Glomerular endothelial cell (primary cell): ENCODE data around the gene HAGH. TPM values are rescaled to one million over a fixed set of nuclear protein-coding genes. Genes with fewer than 3 reads are reported as not detected.

ENCODE experiments used
- DNase-seq: peaks from one replicate; pipeline ENCODE4 v3.0.0-alpha.2; 2011; ENCODE audit warnings: low read depth, low spot score; ENCODE audit errors: extremely low read depth
- total RNA-seq: library from RNA; depleted of rRNA; stranded (reverse); fragments of >200 nt; gene quantifications from 2 replicates; pipeline ENCODE4 v1.2.3, GENCODE V29; 2015

The HAGH gene
- total RNA-seq, 1 donor from 2014 or later: 91.5 TPM

DNA sequence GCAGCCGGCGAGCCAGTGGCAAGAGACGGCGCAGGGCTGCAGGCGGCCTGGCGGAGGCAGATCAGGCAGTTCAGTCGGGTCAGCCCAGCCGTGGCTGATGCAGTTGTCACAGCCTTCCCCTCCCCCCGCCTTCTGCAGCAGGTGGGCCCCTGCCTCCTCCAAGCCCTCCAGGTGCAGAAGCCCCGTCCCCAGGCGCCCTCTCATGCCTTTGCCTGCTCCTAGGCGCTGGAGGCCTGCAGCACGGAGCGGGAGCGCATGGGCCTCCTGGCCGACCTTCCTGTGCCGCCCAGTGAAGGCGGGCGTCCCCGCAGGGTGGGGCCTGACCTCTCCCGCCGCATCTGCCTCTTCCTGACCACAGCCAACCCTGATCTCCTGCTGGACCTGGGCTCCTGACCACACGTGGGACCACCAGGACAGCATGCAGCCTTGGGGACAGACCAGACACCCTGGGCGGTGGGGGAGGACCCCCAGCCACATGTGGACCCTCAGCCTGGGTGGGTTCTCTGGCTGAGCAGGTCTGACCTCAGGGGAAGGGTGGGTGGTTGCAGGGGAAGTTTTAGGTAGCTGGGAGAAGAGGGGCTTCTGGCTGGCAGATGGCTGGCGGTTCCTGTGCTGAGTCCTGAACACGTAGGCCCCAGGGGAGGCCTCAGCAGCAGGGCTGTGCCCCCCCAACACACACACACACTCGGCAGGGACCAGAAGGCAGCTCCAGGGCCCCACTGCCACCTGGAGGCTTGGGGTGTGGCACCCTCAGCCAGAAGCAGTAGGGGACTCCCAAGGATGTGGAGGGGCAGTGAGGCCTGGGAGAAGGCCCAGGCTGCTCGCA lies 50.6 kb downstream of the HAGH start:
- DNase-seq: no peak

DNA sequence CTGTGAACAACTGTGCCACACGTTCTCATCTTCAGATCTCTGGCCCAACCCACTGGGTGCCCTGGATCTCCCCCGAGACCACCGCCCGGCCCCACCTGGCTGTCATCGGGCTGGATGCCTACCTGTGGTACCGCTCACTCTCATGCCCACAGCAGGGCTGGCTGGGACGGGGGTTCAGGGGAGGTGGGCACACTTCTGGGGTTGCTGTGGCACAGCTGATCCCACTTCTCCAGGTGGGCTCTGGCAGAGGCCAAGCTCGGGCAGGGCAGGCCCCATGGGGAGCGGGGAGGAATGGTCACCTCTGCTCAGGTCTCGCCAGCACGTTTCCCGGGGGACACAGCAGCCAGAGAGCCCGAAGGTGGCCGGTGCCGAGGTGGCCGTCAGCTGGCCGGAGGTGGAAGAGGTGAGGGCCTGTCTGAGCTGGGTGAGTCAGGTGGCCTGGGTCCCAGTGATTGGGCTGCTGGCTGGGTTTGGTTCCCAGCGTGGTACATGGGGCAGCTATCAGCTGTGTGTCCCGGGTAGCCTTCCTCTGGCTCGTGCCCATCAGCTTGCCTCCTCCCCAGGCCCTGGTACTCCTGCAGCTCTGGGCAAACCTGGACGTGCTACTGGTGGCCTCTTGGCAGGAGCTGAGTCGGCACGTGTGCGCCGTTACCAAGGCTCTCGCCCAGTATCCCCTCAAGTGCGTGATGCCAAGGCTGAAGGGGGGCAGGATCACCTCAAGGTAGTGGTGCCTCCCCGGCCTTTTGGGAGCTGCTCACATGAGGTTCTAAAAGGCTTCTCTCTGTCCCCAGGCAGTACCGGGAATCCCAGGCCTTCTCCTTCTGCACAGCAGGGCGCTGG lies 51.4 kb downstream of the HAGH start:
- no peak for DNase-seq

DNA sequence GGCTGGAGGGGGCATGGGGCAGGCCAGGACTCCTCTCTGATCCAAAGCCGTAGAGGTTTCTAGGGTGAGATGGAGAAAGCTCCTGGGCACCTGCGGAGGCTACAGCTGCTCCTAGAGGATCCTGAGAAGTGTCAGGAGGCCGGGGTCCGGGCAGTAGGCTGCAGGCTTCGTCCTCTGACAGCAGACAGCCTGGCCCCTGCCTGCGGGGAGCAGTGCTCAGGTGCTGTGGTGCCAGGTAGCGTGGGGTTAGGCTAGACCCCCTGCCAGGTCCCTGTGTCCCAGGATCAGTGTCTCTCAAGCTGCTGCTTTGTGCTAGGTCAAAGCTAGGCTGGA lies 52.2 kb downstream of the HAGH start:
- DNase-seq: no peak

DNA sequence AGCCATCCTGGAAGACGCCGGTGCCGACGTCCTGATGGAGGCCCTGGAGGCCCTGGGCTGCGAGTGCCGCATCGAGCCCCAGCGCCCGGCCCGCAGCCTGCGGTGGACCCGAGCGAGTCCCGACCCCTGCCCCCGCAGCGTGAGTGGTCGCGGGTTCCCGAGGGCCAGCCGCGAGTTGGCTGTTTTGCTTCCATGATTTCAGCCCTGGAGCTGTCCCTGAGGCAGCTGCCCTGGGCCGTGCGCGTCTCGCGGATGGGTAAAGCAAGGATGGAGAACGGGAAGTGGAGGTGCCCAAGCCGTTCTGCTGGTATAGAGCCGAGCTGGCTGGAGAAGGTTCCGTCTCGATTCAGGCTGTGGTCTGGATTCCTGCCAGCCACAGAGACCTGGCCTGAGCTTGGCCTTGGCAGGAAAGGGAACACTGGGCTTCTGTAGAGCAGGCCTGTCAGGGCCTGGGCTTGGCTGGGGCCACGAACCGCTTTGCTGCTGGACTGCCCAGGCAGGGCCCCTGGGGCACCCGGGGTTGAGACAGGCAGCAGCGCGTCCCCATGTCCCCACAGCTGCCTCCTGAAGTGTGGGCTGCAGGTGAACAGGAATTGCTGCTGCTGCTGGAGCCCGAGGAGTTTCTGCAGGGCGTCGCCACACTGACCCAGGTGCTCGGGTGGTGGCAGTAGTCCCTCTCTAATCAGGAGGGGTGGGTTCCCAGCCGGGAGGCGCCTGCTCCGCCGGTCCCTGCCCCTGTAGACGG lies 52.8 kb downstream of the HAGH start:
- no peak for DNase-seq

DNA sequence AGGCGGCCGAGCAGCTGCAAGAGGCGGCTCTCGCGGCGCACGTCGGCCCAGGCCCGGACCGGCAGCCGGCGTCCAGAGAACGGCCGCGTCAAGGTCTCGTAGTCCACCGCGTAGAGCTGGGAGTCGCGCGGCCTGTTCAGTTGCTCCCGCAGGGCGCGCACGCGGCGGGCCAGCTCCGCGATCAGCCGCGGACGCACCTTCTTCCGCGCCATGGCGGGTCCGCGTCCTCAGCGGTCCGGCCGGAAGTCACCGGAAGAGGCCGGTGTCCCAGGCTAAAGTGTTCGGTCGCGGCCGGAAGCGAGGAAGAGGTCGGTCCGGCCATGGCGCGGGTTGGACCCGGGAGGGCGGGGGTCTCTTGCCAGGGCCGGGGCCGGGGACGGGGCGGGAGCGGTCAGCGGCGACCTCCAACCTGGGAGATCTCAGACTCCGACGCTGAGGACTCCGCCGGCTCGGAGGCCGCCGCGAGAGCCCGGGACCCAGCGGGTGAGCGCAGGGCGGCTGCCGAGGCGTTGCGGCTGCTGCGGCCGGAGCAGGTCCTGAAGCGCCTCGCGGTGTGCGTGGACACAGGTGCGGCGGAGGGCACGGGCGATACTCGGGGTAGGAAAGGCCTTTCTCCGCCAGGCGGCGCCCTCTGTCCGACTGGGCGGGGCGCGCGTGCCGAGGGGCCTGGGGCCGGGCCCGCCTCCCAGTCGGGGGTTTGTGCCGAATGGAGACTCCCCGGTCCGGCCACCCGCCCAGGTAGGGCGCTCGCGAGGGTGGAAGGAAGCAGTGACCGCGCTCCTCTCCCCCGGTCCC lies 53.5 kb downstream of the HAGH start, which contains the start of gene MRPS34:
TSS of gene MRPS34 (minus strand) at position 227 of the 795 bp plus-strand sequence. CDS start at position 212, 15 bp downstream.
- DNase-seq: no peak

DNA sequence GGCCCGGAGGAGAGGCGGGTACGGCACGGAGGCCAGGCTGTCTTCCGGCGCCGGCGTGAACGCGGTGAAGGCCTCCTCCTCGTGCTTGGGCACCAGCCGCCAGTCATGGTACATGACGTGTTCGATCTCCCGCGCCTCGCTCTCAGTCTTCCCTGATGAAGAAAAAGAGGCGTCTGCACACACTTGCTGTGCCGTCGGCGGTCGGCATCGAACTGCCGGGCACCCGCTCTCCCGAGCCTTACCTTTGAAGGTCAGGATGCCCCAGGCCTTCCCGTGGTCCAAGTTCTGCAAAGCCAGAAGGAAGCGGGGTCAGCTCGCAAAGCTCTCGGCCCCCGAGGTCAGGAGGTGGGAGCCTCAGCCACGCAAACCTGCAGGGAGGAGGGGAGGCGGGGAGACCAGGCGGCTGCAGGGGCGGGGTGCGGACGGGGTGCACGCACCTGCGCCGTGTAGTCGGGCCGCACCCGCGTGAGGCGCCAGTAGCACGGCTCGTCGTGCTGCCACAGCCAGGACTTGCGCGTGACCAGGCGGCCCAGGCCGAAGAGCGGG lies 54.2 kb downstream of the HAGH start, which contains the start of gene EME2:
TSS of gene EME2 (plus strand) at position 449 of the 546 bp plus-strand sequence. CDS start 418 bp downstream, outside the sequence.
- no peak for DNase-seq

DNA sequence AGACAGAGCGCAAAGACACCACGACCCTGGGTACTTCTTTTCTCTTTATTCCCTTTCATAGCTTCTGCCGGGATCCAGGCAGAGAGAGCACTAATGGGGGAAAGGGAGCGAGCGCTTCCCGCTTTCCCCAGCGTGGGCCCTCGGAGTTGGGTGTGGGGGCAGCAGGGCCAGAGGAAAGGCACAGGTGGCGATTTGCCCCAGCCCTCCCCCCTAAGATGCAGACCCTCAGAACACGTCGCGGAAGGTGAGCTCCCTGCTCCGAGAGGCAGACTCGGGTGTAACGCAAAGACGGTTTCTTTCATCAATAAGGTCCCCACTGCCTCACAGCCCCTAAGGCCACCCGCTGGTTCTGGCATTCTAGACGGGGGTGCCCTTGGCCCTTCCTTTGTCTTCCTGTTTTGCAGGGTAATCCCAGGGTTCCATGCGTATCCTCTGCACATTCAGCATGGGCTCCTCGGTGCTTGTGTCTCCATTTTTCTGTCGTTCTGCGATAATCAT lies 54.7 kb downstream of the HAGH start:
- DNase-seq: no peak

DNA sequence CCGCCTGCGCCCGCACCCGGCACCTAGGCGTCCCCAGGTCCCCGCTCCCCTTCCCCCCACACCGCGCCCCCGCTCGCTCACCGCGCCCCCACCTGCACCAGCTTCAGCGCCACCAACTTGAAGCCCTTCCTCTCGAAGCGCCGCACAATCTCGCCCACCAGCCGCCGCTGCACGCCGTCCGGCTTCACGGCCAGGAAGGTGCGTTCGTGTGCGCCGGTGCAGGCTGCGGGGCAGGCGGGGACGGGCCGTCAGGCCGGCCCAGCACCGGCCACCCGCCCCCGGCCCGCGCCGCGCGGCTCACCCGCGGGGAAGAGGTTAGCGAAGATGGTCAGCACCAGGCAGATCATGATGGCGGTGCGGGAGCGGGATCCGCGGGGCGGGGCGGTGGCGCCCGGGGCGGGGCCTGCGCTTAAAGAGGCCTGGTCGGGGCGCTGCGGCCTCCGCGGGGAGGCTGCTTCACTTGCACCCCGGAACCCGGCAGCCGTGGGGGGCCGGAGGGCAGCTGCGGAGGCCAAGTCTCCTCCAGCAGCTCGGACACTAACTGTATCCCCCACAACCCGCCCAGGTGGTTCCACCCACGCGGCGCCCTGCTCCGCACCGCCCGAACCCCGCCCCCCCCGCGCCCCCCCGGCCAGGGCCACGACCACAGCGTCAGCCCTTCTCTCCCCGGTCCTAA lies 55.3 kb downstream of the HAGH start, which contains the start of gene NME3:
TSS of gene NME3 (minus strand) at position 356 of the 676 bp plus-strand sequence. CDS start at position 347, 9 bp downstream.
- DNase-seq: no peak

DNA sequence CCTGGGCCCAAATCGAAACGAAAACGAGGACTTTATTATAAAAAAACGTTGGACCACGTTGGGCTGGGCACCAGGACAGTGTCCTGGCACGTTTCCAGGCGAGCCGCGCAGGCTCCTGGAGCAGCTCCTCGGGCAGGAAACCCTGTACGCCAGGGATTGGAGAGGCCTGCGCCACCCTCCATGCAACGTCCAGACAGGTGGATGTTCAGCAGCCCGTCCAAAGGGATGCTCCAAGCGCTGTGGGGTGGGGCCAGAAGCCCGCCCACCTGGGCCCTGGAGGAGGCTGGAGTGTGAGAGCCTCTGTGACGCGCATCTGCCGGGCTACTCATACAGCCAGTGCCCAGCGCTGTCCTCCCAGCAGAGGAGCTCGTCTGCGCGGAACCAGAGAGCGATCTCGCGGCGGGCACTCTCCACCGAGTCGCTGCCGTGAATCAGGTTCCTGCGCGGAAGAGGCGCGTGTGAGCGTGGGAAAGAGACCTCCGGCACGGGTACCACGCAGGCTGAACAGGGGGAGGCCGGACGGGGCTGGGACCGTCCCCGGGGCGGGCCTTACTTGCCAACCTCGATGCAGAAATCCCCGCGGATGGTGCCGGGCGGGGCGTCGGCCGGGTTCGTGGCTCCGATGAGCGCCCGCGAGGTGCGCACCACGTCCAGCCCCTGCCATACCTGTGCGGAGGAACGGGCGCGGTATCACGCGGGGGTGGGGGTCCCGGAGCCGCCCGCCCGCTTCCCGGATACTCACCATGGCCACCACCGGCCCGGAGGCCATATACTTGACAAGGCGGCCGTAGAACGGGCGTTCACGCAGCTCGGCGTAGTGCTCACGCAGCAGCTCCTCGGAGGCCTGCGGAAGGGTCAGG lies 56.1 kb downstream of the HAGH start:
- DNase-seq: no peak

DNA sequence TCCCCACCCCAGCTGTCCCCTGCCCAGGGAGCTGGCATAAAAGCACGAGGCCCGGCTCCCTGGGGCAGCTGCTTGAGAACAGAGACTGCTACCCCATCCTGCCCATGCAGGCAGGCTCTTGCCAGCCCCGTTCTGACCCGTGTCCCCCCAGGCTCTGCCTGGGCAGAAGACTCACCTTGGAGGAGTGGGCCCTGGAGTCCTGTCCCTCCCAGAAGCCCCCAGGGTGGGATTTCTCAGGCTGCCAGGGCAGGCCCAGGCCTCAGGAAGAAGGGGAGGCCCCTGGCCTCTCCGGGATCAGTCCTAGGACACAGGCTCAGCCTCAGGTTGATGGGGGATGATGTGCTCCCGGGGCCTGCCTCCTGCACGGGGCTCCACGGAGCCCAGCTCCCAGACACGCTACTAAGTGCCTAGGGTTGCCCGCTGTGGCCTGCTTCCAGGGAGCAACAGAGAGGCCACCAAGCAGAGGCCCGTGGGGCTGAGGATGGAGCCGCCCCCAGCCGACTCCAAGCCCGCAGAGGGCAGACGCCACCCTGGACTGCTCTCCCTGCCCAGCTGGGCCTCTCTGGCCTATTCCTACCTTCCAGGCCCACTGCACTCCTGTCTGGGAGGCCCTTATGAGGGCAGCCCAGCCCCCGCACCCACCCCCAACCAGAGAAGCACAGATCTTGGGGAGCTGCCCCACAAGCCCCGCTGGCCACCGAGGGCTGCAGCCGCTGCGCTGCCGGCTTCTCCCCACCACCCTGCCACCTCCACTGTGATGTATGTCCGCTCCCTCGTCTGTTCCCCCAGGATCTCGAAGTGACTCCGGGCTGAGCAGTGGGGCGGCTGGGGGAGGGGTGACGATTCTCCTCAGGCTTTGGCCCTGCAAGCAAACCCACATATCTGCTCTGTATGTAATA lies 57.0 kb downstream of the HAGH start:
- no peak for DNase-seq

DNA sequence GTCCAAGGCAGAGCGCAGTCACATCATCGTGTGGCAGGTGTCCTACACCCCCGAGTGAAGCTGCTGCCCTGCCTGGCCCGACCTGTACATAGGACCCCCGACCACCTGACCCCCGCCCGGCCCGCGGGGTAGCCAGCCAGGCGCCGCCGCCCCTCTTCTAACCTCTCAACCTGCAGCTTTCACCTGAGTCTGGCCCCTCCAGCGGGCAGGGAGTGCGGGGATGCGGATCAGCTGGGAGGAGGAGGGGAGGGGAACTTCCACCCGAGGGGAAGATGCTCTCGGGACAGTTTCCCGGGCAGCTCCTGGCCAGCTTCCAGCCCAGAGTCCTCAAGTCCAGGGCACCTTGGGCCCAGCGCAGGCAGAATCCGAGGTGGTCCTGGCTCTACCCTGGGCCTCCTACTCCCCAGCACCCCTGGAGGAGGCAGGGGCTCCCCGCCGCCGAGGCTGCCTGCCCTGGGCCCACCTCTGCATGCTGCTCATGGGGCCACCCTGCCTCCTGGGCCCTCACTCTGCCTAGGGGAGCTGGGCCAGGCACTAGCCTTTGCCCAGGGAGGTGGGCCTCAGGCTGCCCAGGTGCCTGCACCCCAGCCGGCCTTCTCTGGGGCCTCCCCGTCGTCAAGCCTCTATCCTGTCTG lies 57.7 kb downstream of the HAGH start:
- DNase-seq: no peak

DNA sequence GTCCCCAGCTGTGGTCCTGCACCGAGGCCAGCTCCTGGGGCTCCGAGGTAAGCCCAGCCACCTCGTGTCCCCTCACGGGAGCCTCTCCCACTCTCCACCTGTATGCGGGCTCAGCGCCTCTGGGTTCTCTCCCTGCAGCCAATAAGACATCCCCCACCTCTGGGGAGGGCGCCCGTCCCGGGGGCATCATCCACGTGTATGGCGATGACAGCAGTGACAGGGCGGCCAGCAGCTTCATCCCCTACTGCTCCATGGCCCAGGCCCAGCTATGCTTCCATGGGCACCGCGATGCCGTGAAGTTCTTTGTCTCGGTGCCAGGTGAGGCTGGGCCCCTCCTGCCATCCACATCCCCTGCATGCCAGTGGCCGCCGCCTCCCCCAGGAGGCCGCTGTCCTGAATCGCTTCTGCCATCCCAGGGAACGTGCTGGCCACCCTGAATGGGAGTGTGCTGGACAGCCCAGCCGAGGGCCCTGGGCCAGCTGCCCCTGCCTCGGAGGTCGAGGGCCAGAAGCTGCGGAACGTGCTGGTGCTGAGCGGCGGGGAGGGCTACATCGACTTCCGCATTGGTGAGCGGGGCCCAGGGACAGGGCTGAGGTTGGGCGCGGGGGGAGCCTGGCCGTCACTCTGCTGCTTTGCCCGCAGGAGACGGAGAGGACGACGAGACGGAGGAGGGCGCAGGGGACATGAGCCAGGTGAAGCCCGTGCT lies 58.4 kb downstream of the HAGH start:
- DNase-seq: no peak

DNA sequence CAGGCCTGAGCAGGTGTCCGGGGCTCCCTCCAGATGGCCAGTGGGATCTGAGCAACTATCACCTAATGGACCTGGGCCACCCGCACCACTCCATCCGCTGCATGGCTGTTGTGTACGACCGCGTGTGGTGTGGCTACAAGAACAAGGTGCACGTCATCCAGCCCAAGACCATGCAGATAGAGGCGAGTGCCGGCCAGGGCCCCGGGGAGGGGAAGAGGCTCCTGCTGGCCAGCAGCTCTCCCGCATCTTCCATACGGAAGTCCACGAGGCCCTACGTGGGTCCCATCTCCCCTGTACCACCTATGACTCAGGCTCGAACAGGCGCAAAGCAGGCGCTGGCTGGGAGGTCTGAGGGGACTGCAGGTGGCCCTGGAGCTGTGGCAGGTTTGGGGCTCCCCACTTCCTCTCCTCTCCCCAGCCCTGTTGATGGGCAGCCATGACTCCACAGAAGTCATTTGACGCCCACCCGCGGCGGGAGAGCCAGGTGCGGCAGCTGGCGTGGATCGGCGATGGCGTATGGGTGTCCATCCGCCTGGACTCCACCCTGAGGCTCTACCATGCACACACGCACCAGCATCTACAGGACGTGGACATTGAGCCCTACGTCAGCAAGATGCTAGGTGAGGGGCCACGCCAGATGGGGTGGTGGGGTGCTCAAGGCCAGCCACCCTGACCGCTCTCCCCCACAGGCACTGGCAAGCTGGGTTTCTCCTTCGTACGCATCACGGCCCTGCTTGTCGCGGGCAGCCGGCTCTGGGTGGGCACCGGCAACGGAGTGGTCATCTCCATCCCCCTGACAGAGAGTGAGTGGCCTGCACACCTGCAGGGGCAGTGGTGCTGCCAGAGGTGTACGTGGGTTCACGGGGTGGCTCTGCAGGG lies 59.3 kb downstream of the HAGH start:
- no peak for DNase-seq

DNA sequence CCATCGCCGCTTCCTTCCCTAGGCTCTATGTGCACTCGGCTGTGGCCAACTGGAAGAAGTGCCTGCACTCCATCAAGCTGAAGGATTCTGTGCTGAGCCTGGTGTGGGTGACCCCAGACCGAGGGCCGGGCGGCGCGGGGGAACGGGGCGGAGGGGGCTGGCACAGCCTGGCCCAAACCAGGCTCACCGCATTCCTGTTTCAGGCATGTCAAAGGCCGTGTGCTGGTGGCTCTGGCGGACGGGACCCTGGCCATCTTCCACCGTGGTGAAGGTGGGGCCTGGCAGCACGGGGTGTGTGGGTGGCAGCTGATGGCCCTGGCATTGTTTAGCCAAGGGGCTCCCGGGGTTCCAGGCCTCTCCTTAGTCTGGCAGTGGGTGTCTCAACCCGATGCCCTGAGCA lies 59.9 kb downstream of the HAGH start:
- no peak for DNase-seq

DNA sequence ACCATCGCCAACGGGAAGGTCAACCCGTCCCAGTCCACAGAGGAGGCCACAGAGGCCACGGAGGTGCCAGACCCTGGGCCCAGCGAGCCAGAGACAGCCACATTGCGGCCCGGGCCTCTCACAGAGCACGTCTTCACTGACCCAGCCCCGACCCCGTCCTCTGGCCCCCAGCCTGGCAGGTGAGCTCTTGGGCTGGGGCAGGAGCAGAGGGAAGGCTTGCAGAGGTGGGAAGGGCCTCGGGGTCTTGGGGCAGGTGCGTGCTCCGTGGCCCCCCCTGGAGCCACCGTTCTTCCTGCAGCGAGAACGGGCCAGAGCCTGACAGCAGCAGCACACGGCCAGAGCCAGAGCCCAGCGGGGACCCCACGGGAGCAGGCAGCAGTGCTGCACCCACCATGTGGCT lies 60.4 kb downstream of the HAGH start:
- no peak for DNase-seq
